ENCODE results near the gene BAHCC1. TPM values are rescaled to one million over a fixed set of nuclear protein-coding genes. Genes with fewer than 3 reads are reported as not detected.

BAHCC1 gene
- total RNA-seq, 1 donor from 2014 or later, result 47.8 TPM

GRCh38 chr17:81383504-81384421 lies 11.5 kb upstream of the BAHCC1 start:
- intact Hi-C loops (cut with DNase I), result no loop called here
- DNase-seq (ENCODE audit: low spot score), result peak; percentile 59

GRCh38 chr17:81384929-81385319 lies 10.3 kb upstream of the BAHCC1 start:
- intact Hi-C loops (cut with DNase I), result no loop called here
- peak; percentile 64 for DNase-seq (ENCODE audit: low spot score)
- ATAC-seq, result no peak

More at GRCh38 chr17:81383504-81384421, 11.5 kb upstream of the BAHCC1 start:
- ATAC-seq, result no peak

- ATAC-seq (peak; percentile 33), DNase-seq (ENCODE audit: low spot score) (peak; percentile 83)
- intact Hi-C loops (cut with DNase I), result no loop called here
Observed at GRCh38 chr17:81385320-81386111, 9.7 kb upstream of the BAHCC1 start.

- ATAC-seq (peak; percentile 5), DNase-seq (ENCODE audit: low spot score) (peak; percentile 65)
- intact Hi-C loops (cut with DNase I), result no loop called here
Observed at GRCh38 chr17:81386141-81386645, 9.1 kb upstream of the BAHCC1 start.

- DNase-seq (ENCODE audit: low spot score) (no peak), ATAC-seq (peak; percentile 7)
- intact Hi-C loops (cut with DNase I), result no loop called here
Observed at GRCh38 chr17:81386646-81387099, 8.6 kb upstream of the BAHCC1 start.

GRCh38 chr17:81387100-81388090 lies 7.9 kb upstream of the BAHCC1 start:
- ATAC-seq, result peak; percentile 11
- DNase-seq (ENCODE audit: low spot score), result no peak
- intact Hi-C loops (cut with DNase I), result no loop called here

GRCh38 chr17:81388091-81388611 lies 7.1 kb upstream of the BAHCC1 start:
- ATAC-seq, result no peak
- intact Hi-C loops (cut with DNase I), result no loop called here
- no peak for DNase-seq (ENCODE audit: low spot score)

GRCh38 chr17:81388612-81389367 lies 6.5 kb upstream of the BAHCC1 start:
- intact Hi-C loops (cut with DNase I), result no loop called here
- DNase-seq (ENCODE audit: low spot score) (no peak), ATAC-seq (peak; percentile 2)

GRCh38 chr17:81389585-81389984 lies 5.7 kb upstream of the BAHCC1 start:
- ATAC-seq, result no peak
- no peak for DNase-seq (ENCODE audit: low spot score)
- intact Hi-C loops (cut with DNase I), result no loop called here

GRCh38 chr17:81390029-81390872 lies 5.0 kb upstream of the BAHCC1 start:
- no peak for ATAC-seq
- DNase-seq (ENCODE audit: low spot score), result no peak
- intact Hi-C loops (cut with DNase I), result no loop called here

GRCh38 chr17:81390873-81391255 lies 4.4 kb upstream of the BAHCC1 start:
- intact Hi-C loops (cut with DNase I), result no loop called here
- ATAC-seq, result no peak

GRCh38 chr17:81391293-81391935 lies 3.8 kb upstream of the BAHCC1 start:
- DNase-seq (ENCODE audit: low spot score), result no peak
- intact Hi-C loops (cut with DNase I), result no loop called here

More at GRCh38 chr17:81390873-81391255, 4.4 kb upstream of the BAHCC1 start:
- no peak for DNase-seq (ENCODE audit: low spot score)

GRCh38 chr17:81391936-81392908 lies 3.0 kb upstream of the BAHCC1 start:
- intact Hi-C loops (cut with DNase I), result no loop called here
- ATAC-seq, result peak; percentile 1
- DNase-seq (ENCODE audit: low spot score), result no peak

More at GRCh38 chr17:81391293-81391935, 3.8 kb upstream of the BAHCC1 start:
- no peak for ATAC-seq

- ATAC-seq (no peak), DNase-seq (ENCODE audit: low spot score) (no peak)
- intact Hi-C loops (cut with DNase I), result no loop called here
Observed at GRCh38 chr17:81392909-81393654, 2.2 kb upstream of the BAHCC1 start.

All from sciatic nerve (tissue), 2 donors.